GM19455 (cell line): ENCODE measurements around the gene ZFYVE28.

Experiments used
- ATAC-seq: cut with Tn5 transposase; IDR thresholded peaks from one replicate; pipeline ENCODE4 v1.9.1; 2021; ENCODE audit not compliant: unreplicated experiment

Gene ZFYVE28

DNA sequence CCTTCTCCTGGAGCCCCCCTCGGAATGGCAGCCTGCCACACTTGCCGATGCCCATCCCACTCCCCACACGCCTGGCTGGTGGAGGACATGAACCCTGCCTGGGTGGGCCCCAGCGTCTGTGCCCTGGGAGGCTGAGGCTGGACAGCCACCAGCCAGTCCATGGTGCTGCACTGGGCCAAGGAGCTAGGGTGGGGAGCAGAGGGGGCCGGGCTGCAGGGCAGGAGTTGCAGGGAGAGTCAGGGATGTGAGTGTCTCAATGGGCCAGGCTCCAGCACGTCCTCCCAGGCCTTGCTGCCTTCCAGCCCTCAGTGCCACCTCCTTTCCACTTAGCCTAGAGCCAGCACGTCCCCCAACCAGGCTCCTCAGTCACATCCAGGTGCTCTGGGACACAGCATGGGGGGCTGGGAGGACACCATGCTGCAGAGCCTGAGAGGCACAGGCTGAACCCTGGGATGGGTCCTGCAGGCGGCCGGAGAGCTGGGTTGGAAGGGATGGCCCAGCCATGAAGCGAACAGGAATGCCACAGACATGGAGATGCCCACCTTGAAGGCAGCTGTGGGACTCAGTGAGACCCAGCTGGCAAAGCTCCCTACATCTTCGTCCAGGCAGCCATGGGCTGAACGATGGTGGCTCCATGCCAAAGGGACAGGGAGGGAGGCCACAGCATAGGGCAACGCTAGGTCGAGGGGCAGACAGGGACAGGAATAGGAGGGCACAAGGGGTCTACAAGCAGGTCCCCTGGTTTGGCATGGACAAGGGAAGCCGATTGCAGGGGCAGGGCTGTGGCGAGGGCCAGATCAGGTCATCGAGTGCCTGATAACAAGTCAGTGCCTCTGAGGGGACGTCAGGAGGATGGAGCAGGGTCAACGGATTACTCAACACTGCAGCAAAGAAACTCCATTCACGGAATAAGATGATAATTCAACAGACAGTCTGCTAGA lies 126.5 kb downstream of the ZFYVE28 start:
- ATAC-seq: no peak

DNA sequence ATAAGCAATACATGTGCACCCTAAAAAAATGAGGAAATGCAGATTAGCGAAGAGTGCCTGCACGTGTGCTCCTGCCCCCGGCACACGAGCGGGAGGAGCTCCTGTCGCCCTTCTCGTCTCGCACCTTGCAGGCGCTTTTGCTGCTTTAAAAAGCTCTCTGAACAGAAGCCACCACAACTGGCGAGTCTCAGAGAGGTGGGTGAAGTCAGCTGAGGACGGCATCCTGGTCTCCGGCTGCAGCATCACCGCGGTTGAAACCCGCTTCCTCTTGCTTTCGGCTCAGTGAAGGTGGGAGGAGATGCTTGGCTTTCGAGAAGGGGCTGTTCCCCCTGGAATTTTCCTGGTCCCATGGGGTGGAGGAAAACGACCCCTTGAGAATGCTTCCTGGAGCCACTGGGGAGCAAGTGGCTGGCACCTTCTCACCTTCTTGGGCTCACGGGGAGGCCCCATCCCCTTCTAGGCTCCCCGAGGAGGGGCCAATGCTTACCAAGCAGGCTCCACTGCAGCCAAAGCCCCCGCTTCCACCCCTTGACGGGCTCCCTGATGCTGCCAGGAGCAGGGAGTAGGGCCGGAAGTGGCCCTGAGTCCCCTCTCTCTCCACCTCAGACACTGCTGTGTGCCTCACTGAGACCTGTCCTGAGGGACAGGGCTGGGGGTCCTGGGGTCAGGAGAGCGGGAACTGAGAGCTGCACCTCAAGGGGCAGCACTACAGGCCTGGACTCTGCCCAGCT lies 127.3 kb downstream of the ZFYVE28 start:
- ATAC-seq: no peak

DNA sequence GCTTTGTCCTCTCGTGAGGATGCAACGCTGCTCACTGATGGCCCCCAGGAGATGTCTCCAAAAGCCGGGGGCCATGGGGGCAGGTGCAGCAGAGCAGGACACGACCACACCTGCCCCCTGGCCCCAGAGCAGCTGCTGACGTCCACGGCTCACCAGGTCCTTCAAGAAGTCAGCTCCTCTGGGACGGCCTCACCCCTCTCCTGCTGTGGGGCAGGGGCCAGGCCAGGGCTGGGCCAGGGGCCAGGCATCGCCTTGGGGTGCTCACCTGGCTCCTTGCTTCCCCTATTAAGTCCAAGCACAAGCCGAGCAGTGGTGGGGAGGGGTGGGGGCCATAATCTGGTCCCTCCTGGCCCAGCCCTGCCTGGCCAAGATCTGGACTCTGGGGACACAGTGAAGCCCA lies 128.0 kb downstream of the ZFYVE28 start:
- no peak for ATAC-seq

DNA sequence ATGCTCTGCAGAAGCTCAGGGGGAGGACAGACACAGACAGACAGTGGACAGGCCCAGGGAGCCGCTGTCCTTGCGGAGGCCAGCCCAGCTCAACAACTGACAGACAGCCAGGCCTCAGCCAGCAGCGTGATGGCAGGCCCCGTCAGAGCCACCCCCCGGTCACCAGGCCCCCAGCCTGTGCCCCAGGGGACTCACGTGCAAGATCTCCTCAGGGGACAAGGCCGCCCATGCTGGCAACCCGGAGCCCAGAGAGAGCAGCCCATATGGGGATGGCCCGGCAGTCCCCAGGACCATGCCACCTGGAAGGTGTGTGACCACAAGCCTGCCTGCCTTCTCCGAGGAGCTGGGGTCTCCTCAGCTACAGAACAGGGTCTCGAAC lies 128.5 kb downstream of the ZFYVE28 start:
- ATAC-seq: no peak

DNA sequence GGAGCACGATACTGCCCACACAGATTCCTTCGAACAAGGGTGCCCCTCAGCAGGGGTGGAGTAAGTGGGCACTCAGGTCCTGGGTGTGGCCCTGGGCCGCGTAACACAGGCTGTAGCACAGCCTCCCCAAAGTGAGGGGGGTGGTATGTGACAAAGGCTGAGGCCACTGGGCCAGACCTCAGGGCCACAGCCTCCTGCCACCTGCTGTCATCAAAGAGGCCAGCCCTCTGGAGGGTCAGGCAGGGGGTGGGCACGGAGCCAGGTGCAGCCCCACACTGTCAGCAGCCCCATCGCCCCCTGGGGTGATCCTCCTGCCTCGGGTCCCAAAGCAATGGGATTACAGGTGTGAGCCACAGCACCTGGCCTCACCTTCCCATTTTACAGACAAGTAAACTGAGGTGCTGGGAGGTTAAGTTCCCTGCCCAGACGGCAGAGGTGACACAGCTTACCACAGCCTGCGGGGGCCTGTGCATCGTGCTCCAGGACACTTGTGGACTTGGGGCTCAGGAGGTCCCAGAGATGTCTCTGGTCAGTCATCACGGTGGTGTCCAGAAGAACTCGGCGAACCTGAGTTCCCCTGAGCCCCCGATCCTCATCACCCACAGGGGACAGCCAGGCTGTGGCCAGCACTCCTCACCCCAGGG lies 129.0 kb downstream of the ZFYVE28 start:
- ATAC-seq: no peak

DNA sequence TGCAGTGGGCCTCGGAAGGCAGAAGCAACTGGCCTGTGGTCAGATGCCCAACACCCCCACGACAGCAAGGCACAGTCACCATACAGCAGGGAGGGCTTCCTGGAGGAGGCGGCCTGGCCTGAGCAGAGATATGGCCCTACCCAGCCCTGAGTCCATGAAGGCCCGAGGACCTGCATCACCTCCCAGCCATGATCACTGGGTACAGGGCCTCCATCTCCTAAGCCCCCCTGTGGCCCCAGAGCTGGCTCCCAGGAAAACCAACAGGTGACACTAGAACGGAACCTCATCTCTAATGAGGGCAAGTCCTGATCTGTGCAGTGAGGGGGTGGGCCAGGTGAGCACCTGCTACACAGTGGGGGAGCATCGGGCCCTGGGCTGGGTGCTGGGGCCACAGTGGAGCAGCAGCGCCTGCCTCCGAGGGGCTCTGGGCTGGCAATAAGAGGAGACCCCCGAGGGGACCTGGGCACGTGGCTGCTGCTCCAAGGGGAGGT lies 130.3 kb downstream of the ZFYVE28 start:
- no peak for ATAC-seq

DNA sequence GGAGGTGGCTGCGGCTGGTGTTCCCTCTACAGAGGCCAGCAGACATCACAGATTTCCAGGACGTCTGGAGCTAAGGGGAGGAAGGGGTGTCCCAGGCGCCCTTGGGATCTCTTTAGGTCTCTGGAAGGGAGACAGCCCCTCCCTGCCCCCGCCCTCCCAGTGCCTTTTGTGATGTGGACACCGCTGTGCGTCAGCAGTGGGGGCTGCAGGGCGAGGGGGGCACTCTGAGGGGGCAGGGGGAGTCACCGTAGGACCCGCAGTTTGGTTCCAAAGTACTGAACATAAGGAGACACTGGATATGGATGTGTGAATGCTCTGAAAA lies 130.9 kb downstream of the ZFYVE28 start:
- no peak for ATAC-seq

DNA sequence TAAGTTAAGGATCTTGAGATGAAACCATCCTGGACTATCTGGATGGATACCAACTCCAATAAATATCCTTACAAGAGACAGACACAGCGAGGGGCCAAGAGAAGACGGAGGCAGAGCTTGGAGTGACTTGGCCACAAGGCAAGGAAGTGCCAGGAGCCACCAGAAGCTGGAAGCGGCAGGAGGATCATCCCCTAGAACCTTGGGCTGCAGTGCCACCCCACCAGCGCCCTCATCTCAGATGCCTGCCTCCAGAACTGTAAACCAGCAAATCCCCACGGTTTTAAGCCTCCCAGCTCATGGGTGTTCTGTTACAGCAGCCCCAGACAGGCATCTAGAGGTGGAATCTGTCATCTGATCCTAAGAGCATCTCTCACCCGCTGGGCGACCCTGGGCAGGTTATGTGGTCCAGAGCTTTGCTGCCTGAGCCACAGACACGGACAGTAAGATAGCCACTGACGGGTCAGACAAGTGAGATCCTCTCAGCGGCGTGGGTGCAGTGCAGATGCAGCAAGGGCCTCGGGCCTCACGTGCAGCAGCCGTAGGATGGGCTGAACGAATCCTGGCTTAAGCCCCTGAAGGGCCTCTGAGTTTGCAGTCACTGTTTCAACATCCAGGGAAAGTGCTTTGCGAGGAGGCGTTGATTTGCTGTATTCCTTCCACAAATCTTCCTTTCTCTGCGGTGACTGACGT lies 131.4 kb downstream of the ZFYVE28 start:
- ATAC-seq: no peak

DNA sequence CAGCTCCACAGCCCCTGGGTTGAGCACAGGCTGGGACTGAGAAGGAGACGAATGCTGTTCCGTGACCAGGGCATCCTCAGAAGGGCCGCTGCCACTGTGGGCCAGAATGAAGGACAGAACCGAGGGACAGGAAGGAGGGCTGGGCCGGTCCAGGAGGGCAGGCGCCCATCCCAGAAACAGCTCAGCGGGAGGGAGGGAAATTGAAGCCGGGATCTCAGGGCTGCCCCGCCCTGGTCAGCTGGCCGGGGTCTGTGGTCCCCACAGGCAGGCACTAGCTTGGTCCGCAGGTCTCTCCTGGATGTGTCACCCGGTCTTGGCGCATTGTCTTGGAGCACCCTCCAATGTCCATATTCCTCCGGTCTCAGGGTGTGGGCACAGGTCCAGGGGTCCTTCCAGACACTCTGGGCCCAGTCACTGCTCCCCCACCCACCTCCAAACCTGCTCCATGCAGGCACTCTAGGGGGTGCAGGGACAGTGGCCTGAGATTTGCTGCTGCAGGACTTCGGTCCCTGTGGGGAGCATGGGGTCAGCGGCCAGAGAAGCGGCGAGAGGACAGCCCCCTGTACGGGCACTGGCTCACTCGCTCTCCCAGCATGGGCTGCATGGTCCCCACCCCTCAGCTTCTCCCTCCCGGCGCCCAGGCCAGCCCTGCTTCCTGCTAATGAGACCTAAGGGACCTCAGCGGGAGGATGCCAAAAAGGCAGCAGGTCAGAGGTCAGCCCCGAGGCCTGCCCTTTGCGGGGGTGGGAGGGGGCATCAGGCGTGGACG lies 132.6 kb downstream of the ZFYVE28 start:
- ATAC-seq: no peak

DNA sequence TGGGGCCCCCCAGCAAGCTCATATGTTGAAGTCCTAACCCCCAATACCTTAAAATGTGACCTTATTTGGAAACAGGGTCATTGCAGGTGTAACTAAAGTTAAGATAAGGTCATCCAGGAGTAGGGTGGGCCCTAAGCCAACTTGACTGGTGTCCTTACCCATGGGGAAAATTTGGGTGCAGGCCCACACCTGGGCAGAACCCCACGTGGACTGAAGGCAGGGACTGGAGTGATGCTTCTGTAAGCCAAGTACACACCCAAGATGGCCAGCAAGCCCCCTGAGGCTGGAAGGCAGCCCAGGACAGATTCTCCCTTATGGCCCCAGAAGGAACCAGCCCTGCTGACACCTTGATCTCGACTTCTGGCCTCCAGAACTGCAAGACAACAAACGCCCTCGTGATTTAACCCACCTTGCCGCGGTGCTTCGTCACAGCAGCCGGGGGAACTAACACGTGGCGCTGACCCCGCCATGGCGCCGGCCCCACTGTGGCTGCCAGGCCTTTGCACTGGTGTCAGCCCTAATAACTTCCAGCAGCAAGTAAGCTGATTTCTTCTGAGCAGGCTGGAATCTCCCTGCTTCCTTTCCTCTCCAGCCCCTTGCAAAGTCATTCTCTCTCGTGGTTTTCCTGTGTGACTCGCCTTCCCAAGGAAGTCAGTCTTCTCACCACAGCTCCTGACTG lies 133.4 kb downstream of the ZFYVE28 start:
- ATAC-seq: no peak

DNA sequence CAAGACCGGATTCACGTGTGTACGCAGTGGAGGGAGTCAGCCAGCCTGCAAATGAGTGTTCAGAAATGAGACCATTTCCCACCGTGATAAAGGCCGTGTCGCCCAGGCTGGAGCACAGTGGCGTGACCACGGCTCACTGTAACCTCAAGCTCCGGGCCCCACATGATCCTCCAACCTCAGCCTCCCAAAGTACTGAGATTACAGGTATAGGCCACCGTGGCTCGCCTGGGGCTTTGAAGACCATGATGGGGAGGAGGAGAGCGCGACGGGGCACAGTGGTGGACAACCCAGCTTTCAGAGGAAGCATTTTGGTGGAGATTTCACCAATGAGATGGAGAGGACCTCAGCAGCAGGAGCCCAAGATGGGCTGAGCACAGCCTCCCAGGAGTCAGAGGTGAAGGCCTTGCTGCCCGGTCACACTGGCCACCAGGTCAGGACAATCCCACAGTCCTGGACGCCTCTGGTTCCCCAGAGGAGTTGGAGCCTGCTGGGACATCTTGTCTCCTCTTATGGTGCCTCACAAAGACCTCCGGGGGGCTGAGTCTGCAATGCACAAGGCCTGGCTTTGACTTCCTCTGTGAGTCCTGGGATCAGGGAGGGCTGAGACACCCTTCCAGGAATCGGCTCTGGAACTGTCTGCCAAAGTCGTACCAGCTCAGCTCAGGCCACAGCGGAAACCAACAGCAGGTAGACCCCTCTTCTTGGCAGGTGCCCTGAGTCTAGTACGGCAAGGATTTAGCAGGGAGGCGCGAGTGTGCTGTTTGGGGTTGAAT lies 134.1 kb downstream of the ZFYVE28 start:
- ATAC-seq: no peak

DNA sequence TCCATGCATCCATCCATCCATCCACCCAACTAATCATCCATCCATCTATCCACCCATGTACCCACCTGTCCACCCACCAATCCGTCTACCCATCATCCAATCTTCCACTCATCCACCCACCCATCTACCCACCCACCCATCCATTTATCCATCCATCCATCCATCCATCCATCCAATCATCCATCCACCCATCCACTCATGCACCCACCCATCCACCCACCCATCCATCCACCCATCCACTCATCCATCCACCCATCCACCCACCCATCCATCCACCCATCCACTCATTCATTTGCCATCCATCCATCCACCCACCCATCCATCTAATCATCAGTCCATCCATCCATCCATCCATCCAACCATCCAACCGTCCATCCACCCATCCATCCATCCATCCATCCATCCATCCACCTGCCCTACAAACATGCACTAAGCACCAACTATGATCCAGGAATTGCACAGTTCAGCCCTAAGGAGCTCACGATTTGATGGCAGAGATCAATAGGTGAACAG lies 135.2 kb downstream of the ZFYVE28 start:
- ATAC-seq: no peak

DNA sequence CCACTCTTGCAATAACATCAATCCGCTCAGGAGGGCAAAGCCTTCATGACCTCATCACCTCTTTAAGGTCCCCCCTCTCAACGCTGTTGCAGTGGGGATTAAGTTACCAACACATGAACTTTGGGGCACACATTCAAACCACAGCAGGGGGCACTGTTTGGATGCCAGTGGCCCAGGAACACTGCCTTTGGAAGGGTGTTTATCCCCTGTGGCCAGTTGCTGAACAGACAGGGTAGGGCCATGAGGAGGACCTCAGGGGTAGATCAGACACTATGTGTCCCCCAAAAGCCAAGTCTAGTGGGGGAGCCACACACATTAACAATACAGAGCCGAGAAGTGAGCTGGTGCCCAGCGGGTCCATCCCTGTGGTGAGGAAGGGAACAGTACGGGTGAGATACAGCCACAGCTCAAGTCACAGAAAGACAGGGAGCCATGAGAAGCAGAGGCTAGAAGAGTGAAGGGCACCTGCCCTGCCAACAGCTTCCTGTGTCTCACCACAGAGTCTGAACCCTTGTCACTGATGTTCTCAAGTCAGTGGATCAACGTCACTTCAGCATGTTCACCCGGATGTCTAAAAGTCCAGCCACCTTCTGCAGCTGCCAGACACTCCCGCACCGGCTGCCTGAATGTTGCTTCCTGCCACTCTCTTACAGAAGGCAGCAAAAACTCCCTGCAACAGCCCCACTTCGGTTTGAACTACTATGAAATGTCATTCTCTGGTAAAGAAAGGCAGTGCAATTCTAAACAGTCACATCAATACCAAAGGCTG lies 136.7 kb downstream of the ZFYVE28 start:
- ATAC-seq: peak; percentile 69

DNA sequence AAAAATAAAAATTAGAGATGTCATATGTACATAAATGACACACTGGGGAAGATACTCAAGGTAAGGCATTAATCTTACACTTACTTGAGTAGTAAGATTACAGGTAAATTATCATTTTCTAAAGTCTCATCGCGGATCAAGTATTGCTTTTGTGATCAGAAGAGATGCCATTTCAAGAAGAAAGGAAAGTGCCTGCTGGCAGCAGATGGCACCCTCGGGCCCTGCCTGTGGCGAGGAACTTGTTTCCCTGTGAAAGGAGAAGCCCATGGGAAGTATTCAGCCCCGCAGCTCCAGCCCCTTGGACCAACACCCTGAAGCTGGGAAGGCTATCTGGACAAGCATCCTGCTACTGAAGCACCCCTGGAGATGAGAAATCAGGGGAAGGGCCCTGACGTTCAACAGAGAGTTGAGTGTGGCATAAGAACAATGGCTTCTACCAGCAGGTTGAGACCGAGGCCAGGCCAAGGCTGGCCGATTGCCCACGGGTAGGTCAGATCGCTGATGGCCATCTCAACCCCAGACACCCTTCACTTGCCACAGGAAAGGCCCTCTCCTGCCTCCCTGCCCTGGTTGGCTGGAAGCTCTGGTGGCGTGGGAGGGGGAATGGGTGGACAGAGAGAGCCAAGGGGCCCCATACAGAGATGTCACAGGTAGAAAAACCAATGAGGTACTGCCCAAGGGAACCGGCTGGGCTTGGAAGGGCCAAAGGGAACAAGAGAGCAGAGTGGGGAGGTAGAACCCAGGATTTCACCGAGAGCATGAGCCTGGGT lies 137.7 kb downstream of the ZFYVE28 start:
- ATAC-seq: no peak

DNA sequence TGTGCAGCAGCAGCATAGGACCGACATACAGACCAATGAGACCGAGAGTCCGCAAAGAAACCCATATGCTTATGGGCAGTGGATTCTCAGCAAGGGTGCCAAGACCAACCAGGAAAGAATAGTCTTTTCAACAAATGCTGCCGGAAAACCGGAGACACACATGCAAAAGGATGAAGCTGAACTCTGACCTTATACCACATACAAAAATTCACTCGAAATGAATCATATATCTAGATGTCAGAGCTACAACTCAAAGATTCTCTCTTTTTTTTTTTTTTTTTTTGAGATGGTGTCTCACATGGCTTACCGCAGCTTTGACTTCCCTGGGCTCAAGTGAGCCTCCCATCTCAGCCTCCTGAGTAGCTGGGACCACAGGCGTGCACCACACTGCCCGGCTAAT lies 140.5 kb downstream of the ZFYVE28 start:
- ATAC-seq: no peak

DNA sequence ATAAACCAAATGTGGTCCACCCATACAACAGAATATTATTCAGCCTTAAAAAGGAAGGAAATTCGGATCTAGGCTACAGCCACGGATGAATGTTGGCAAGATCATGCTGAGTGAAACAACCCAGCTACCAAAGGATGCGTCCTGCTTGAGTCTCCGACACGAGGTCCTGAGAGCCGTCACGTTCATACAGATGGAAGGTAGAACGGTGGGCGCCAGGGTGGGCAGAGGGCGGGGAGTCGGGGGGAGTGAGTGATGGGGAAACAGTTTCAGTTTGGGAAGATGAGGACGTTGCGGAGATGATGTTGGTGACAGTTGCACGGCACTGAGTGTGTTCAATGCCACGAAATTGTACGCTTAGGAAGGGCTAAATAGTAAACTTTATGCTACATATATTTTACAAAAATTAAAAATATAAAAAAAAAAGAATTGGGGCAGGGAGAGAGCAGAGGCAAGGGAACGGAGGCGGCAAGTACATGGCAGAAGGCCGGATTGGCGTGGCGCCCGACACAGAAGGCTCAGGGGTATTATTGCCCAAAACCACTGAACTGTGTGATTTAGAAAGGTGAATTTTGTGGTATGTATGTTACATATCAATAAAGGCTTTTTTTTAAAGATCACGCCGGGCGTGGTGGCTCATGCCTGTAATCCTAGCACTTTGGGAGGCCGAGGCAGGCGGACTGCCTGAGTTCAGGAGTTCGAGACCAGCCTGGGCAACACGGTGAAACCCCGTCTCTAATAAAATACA lies 141.7 kb downstream of the ZFYVE28 start:
- no peak for ATAC-seq
